Stimulated activated CD8-positive, alpha-beta memory T cell treated with anti-CD3 and anti-CD28 coated beads, Interleukin-7, amount 100 ng/mL, for 1 hour (primary cell): ENCODE measurements around the gene TRIM39.
"Not testable (repeated sequence)": the region's sequence is repeated elsewhere in the genome, so short reads cannot be mapped to it uniquely, and the experiment has no call there.

ENCODE experiments used
- DNase-seq, 2 donors: peaks; one replicate each; pipeline ENCODE4 v3.0.0-alpha.2; 2020; ENCODE audit warnings: low read depth in 2 of 2

The TRIM39 gene

DNA sequence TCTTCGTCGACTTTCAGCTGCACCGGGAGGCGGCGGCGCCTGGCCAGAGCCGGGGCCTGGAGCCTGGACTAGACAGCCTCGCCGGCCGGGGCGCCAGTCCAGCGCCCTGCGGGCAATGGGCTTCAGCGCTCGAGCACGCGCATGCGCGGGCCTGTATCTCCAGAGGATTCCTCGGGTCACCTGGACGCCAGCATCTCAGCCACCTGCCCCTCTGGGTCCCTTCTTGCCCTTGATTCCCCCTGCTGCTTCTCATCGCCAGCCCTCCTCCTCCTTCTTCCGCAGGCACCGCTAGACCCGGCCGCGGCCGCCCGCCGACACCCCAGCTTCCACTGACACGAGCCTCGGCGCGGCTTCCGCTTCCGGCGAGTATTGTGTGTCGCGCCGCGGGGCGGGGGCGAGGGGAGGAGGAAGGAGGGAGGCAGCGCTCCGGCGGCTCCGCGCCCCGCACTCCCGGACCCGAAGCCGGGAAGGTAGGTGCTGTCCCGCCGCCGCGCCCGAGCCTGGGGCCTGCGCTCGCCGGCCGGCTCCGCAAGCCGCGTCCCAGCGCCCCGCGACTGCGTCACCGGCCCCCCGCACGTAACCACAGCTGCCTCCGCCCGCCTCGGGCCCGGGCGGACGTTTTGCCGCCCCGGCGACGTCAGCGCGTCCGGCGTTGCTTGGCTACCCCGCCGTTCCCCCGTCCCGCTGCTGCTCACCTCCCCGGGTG lies at the start of gene TRIM39:
Gene TRIM39, plus strand, starts transcription at position 402 of the 706 bp plus-strand sequence. CDS start 2,391 bp downstream, outside the sequence.
- DNase-seq: peak; percentile 69 to 70

DNA sequence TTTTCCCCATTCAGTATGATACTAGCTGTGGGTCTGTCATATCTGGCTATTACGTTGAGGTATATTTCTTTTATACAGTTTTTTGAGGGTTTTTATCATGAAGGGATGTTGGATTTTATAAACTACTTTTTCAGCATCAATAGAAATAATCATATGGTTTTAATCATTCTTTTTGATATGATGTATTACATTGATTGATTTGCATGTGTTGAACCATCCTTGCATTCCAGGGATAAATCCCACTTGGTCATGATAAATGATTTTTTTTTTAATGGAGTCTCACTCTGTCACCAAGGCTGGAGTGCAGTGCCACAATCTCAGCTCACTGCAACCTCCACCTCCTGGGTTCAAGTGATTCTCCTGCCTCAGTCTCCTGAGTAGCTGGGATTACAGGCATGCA lies 45.7 kb upstream of the TRIM39 start:
- not testable (repeated sequence) for DNase-seq

DNA sequence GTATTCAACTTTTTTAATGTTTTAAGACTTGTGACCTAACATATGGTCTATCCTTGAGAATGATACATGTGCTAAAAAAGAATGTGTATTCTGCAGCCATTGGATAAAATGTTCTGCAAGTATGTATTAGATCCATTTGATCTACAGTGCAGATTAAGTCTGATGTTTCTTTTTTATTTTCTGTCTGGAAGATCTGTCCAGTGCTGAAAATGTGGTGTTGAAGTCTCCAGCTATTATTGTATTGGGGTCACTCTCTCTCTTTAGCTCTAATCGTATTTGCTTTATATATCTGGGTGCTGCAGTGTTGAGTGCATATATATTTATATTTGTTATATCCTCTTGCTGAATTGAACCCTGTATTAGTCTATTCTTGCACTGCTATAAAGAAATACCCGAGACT lies 44.2 kb upstream of the TRIM39 start:
- no peak for DNase-seq

DNA sequence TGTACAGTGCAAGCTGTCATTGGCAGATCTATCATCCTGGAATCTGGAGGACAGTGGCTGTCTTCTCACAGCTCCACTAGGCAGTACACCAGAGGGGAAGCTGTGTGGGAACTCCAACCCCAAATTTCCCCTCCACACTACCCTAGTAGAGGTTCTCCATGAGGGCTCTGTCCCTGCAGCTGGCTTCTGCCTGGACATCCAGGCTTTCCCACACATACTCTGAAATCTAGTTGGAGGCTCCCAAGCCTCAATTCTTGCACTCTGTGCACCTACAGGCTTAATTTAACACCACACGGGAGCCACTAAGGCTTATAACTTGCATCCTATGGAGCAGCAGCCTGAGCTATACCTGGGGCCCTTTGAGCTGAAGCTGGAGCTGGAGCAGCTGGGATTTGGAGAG lies 43.0 kb upstream of the TRIM39 start:
- DNase-seq: no peak

DNA sequence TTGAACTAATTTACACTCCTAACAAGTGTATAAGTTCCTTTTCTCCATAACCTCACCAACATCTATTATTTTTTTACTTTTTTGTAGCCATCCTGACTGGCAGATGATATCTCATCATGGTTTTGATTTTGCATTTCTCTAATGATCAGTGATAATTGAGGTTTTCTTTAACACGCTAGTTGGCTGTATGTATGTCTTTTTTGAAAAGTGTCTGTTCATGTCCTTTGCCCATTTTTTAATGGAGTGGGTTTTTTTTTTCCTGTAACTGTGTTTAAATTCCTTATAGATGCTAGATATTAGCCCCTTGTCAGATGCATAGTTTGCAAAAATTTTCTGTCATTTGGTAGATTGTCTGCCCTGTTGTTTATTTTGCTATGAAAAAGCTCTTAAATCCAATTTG lies 39.6 kb upstream of the TRIM39 start:
- DNase-seq: no peak

DNA sequence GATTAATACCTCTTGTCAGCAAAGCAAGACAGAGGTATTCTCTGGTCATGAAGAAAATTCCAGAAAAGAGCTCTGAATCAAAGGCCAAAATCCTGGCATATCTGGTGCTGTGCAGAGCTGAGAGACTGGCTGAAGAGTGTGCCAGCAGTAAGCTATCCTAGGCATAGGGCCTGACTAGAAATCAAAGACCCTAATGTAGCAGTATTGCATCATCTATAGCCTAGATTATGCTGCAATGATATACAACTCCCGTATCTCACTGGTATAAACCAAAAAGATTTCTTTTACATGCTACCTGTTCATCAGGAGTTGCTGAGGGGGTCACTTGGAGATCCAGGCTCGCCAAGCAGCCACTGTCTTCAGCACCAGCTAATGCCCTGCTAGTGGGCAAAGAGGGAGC lies 30.9 kb upstream of the TRIM39 start:
- no peak for DNase-seq

DNA sequence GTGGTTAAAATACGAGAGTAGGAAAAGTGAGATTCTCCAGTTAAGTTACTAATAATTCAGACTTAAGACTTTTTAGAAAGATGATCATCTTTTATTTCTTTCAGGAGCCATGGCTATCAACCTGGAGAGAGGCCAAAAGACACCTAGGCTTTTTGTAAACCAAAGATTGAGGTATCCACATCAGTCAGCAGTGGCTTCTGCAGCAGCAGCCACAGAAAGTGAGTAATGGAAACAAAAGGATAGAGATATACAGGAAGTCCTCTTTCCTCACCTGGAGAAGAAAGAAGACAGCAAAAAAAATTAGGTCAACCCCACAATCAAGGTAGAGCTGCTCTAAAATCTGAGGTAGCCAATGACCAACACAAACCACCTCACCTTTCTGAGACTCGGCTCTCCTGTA lies 22.7 kb upstream of the TRIM39 start:
- DNase-seq: no peak

DNA sequence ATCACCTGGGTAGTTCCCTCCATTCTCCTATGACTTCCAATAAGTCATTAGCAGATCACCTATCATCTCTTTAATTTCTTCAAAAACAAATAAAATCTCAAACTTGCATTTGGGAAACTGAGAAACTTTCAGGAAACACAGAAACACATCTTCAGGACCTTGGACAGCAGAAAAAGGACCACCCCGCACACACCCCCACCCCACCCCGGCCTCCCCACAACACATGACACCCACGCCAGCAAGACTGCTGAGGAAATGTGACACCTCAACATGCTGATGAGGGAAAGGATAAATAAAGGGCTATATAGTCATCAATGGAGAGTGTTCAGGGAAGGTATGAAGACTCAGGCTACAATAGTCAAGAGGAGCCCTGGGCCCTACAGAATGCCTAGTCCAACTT lies 15.6 kb upstream of the TRIM39 start:
- DNase-seq: no peak

DNA sequence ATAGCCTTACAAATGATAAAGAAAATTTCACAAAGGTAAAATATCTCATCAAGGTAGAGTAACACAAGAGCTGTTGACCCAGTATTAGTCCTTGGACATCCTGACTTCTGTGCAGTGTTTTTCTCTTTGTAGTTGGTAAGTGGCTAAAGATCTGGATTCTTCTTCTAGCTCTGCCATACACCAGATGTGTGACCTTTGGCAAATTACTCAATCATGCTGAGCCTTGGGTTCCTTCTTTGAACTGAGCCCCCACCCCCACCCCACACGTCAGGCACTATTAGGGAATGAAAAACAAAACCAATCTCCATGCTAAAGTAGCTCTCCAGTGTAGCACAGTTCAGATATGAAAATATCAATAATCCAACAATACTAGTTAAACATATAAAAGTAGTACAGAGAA lies 15.1 kb upstream of the TRIM39 start:
- no peak for DNase-seq

DNA sequence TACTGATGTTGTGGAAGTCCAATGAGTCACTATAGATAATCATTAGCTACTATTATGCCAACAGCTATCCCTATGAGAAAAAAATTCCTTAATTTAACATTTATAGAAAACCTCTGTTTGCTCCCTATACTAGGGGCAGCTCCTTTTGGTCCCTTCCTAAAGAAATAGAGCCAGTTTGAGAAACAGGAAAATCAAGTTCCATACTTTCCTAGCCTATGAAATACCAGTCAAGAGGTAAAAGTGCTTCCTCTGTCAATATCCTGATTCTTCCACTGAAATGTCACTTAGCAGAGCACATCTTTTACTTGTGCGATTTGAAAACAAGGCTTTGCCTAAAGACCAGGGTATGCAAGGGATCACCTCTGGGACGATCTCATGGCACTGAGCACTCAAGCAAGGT lies 14.5 kb upstream of the TRIM39 start:
- DNase-seq: no peak

DNA sequence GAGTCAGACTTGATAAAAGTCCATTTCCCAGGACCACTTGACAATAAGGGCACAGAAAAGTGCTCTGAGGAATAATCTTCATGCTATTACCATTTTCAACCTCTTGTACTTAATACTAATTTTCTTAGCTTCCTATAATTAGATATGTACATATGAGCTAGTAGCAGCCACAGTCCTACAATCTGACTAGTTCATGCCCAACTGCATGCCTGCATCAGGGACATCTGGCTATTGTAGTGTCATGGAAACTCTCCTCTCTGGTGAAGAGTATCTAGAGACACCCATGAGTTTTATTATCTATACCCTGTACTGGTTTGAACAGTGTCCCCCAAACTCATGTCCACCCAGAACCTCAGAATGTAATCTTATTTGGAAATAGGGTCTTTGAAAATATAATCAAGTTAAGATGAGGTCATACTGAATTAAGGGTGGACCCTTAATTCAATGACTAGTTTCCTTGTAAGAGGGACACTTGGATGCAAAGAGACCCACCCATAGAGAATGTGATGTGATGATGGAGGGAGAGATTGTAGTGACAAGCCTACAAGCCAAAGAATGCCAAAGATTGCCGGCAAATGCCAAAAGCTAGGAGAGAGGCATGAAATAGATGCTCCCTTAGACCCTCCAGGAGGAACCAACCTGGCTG lies 13.9 kb upstream of the TRIM39 start:
- no peak for DNase-seq

DNA sequence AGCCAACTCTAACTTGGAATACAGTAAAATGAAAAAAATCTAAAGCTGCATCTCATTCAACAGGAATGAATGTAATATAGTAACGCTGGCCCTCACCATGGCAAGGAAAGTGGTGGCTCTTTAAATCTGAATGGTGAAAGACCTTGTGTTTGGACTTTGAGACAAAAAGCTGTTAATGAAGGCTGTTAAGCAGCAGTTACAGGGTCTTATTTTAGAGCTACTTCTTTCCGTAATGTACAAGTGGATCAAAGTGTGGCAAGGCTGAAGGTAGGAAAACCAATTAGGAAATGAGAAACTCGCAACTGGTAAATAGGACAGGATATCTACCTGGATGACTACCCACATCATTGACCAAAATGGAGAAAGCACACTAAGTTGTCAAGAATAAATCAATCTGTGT lies 11.6 kb upstream of the TRIM39 start:
- no peak for DNase-seq

DNA sequence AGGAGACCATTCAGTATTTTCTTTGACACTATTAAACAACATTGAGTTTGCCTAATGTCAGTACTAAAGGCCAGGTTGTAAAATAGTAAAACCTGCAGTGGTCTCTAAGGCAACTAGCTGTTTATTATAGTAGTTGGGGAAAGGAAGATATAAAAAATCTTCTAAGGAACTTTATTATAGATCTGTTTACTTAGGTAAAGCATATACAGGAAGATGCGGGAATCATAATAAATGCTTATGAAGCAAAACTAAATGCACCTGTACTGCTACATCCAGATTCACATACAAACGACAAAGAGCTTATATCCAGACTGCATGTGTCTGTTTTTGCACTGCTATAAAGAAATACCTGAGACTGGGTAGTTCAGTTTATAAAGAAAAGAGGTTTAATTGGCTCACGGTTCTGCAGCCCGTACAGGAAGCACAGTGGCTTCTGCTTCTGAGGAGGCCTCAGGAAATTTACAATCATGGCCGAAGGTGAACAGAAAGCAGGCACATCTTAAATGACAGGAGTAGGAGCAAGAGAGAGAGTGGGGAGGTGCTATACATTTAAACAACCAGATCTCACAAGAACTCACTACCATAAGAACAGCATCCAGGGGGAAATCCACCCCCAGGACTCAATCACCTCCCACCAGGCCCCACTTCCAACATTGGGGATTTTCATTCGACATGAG lies 8.7 kb upstream of the TRIM39 start:
- no peak for DNase-seq

DNA sequence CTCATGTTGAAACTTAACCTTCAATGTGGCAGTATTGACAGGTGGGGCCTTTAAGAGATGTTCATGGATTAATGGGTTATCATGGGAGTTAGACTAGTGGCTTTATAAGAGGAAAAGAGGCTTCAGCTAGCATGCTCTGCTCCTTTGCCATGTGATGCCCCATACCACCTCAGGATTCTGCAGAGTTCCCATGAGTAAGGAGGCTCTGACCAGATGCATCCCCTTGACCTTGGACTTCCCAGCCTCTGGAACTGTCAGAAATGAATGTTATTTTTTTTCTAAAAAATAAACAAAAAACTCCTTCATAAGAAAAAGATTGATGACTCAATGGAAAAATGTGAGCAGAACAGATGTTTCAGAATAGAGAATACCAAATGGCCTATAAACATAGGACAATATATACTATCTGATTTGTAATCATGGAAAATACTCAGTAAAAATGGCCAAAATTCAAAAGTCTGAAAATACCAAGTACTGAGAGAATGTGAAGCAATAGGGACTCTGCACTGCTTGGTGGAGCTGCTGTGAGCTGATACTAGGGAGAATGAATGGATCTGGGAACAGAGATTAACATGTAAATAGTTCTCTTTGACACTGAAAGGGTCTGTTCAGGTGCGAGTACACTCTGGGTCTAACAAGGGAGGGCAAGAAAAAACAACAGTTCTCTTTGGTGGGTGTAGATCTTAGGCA lies 7.4 kb upstream of the TRIM39 start:
- no peak for DNase-seq

DNA sequence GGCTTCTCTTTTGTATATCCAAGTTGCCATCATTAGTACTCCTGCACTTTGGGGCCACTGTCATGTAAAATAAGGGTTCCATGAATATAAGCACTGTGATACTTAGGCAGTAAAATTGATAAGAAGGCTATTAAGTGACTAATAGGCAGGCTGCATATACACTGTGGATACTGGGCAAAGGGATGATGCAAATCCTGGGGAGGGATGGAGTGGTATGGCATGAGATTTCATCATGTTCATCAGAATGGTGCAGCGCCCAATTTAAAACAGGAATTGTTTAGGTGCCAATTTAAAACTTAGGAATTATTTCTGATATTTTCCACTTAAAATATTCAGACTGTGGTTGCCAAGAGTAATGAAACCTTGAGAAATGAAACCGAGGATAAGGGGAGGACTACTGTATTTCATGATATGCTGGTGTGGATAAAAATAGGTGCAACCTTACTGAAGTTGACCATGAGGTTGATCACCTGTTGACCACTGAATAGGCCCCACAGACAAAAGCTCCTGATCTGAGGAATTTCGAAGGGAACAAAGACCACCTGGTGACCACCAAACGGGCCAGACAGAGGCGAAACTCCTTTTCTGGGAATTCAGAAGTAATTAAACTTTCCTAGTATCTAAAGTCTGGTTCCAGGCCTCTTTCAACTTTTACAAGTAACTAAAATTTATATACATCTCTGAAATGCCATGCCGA lies 4.9 kb upstream of the TRIM39 start:
- no peak for DNase-seq

DNA sequence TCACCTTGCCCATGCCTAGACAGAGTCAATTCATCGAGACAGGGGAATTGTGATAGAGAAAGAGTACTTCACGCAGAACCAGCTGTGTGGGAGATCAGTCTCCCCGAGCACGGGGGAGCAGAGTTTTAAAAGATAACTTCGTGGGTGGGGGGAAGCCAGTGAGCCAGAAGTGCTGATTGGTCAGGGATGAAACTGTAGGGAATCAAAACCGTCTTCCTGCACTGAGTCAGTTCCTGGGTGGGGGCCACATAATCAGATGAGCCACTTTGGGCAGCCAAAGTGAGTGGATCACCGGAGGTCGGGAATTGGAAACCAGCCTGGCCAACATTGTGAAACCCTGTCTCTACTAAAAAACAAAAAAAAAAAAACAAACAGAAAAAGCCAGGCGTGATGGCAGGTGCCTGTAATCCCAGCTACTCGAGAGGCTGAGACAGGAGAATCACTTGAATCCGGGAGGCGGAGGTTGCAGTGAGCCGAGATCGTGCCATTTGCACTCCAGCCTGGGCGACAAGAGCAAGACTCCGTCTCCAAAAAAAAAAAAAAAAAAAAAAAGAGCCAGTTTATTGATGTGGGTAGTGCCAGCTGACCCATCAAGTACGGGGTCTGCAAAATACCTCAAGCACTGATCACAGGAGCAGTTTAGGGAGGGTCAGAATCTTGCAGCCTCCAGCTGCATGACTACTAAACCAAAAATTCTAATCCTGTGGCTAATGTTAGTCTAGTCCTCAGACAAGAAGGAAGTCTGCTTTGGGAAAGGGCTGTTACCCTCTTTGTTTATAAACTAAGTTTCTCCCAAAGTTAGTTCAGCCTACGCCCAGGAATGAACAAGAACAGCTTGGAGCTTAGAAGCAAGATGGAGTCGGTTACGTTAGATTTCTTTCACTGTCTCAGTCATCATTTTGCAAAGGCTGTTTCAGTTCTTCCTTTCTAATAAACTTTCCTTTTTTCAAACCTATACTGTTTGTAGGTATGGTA lies 3.9 kb upstream of the TRIM39 start:
- DNase-seq: no peak

DNA sequence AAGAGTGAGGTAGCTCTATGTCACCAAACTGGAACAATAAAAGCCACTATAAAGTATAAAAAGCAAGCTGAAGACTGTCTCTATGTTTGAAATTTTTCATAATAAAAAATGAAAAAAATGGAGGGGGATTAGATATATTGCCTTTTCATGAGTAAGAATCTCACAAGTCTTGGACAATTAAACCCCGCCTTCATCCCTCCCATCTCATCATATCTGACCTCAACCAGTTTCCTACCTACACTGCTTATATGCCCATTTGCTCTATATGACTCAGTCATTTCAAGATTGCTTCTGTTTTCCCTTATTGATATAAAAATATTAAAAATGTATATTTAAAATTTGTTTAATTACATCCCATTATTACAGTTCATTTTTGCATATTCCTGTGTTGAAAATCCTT lies 2.9 kb upstream of the TRIM39 start:
- DNase-seq: no peak

DNA sequence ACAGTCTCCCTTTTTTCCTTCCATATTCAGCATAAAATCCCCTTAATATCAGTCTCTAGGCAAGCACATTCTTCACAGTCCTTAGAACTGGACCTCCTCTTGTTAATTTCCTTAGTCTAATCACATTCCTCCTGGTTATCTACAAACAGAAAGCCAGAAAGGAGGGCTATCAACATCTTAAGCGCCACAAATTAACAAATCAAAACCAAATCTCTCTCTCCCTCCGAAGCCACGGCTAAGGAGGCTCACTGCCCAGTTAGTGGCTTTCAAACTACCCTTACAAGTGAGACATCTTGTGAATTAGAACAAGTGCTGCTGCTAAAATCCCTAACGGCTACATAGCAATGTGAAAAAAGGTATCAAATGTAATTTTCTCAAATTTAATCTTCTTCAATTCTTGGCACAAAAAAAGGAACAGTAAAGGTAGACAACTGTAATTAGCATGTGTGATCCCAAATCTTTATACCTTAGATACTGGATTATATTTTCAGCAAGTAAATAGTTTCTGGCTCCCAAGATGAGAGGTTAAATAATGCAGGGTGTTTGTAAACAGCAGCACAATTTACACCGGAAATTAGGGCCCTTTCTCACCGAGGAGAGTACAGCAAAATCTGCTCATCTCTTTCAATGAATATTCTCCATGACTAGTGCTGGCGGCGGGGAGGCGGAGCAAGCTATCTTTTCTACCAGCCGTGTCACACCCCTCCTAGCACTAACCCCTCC lies 1.4 kb upstream of the TRIM39 start:
- DNase-seq: peak in 1 of 2 donors; percentile 58

DNA sequence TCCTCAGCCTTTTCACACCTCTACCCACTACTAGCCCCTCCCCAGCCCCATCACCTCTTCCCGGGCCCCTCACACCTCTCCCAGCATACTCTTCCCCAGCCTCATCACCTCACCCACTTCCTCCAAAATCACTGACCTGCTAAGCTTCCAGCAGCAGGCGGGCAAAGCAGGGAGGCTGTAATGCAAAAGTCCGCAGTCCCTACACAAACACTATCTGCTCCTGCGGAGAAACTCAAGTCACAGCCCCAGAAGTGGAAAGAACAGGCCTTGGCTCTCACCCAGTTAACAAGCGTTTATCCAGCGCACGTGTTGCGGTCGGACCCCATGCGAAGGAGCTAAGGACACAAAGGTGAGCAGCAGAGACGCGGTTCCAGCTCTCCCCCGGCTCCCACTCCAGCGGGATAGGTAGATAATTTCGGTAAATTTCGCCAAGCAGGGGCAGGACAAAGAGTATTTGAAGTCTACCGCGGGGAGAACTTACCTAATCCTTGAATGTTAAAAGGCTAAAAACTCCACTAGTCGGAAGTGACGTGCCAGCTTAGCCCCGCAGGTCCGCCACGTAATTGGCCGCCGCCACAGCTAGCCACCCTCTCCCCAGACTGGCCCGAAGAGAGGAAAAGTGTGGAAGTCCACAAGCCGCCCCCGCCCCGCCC lies 728 bp upstream of the TRIM39 start:
- peak; percentile 55 to 64 for DNase-seq
